HPDE6-E6E7 (cell line): ENCODE data around the gene SRMS.
A peak's percentile ranks its signal among the peaks of the same experiment; 100 is the strongest.

ENCODE experiments used
- DNase-seq: peaks from one replicate; pipeline ENCODE4 v3.0.0; 2011; ENCODE audit warnings: missing footprints; ENCODE audit errors: extremely low spot score

The SRMS gene

GRCh38 chr20:63501818-63502670 is 45.5 kb downstream of the SRMS start:
- peak; percentile 62 for DNase-seq

- no peak for DNase-seq
Observed at GRCh38 chr20:63500902-63501817, 46.4 kb downstream of the SRMS start.

GRCh38 chr20:63500151-63500901 is 47.2 kb downstream of the SRMS start:
- DNase-seq = no peak

- no peak for DNase-seq
Observed at GRCh38 chr20:63499338-63499969, 48.1 kb downstream of the SRMS start.

- no peak for DNase-seq
Observed at GRCh38 chr20:63498960-63499337, 48.6 kb downstream of the SRMS start, which contains the start of gene EEF1A2. Gene EEF1A2 (minus strand): TSS chr20:63499083. CDS start chr20:63497763, 1,320 bp downstream.

GRCh38 chr20:63497946-63498935 is 49.3 kb downstream of the SRMS start:
- peak; percentile 71 for DNase-seq

- DNase-seq = no peak
Observed at GRCh38 chr20:63497138-63497945, 50.2 kb downstream of the SRMS start.

GRCh38 chr20:63496596-63497120 is 50.9 kb downstream of the SRMS start:
- DNase-seq = no peak

- DNase-seq = peak; percentile 83
Observed at GRCh38 chr20:63495741-63496595, 51.6 kb downstream of the SRMS start.

- DNase-seq = no peak
Observed at GRCh38 chr20:63495167-63495720, 52.3 kb downstream of the SRMS start.

- no peak for DNase-seq
Observed at GRCh38 chr20:63494420-63495166, 53.0 kb downstream of the SRMS start.

GRCh38 chr20:63494084-63494419 is 53.5 kb downstream of the SRMS start:
- no peak for DNase-seq

- DNase-seq = no peak
Observed at GRCh38 chr20:63493563-63494020, 54.0 kb downstream of the SRMS start.

- DNase-seq = no peak
Observed at GRCh38 chr20:63492982-63493381, 54.6 kb downstream of the SRMS start.

GRCh38 chr20:63492518-63492917 is 55.0 kb downstream of the SRMS start:
- DNase-seq = no peak

GRCh38 chr20:63491635-63492230 is 55.8 kb downstream of the SRMS start:
- DNase-seq = no peak

- no peak for DNase-seq
Observed at GRCh38 chr20:63491078-63491477, 56.5 kb downstream of the SRMS start.
